Esophagus muscularis mucosa (tissue), 4 donors: ENCODE results near the gene GABRP. TPM values are rescaled to one million over a fixed set of nuclear protein-coding genes. Genes with fewer than 3 reads are reported as not detected.

Experiments
- DNase-seq: peaks from one replicate; pipeline ENCODE4 v3.0.0-alpha.2; 2017; ENCODE audit errors: extremely low spot score
- H3K27ac ChIP-seq, 4 donors: fragments of 200-600 bp; sonication (generic); replicated peaks in 1 of 4; 1 replicate in 3 of 4; 2 replicates in 1 of 4; pipeline ENCODE4 v1.5.1; 2016 to 2019; ENCODE audit warnings: mild to moderate bottlenecking in 1 of 4
- H3K27me3 ChIP-seq, 4 donors: fragments of 200-600 bp; sonication (generic); one replicate each; pipeline versions ENCODE4 v1.5.1 to v1.6.0; 2016 to 2019
- H3K36me3 ChIP-seq, 4 donors: fragments of 200-600 bp; sonication (generic); one replicate each; pipeline ENCODE4 v1.5.1; 2016 to 2019
- H3K4me1 ChIP-seq, 4 donors: fragments of 200-600 bp; sonication (generic); one replicate each; pipeline ENCODE4 v1.5.1; 2016 to 2019
- H3K4me3 ChIP-seq, 4 donors: fragments of 200-600 bp; sonication (generic); 1 replicate in 2 of 4; 2 replicates in 2 of 4; pipeline ENCODE4 v1.5.1; 2016 to 2019; ENCODE audit warnings: mild to moderate bottlenecking in 4 of 4, moderate library complexity in 1 of 4
- H3K9me3 ChIP-seq, 4 donors: fragments of 200-600 bp; sonication (generic); 1 replicate in 3 of 4; 2 replicates in 1 of 4; pipeline ENCODE4 v1.5.1; 2016 to 2019
- CTCF ChIP-seq, 3 experiments: fragments of 200-600 bp in 2 of 3; fragments of 450-650 bp in 1 of 3; sonication (generic) in 2 of 3; IDR thresholded peaks; one replicate each; pipeline ENCODE4 v1.5.1; 2017 to 2019; ENCODE audit warnings: antibody characterized with exemption in 3 of 3, mild to moderate bottlenecking in 2 of 3, moderate library complexity in 1 of 3
- EP300 ChIP-seq: sonication (generic); formaldehyde crosslinking; IDR thresholded peaks from one replicate; pipeline ENCODE4 v1.6.1; 2017; ENCODE audit warnings: antibody characterized with exemption
- POLR2A ChIP-seq: fragments of 450-650 bp; IDR thresholded peaks from one replicate; pipeline ENCODE4 v1.6.1; 2017; ENCODE audit warnings: antibody characterized with exemption, moderate library complexity, mild to moderate bottlenecking, low read depth
- POLR2AphosphoS5 ChIP-seq, 2 donors: sonication (generic); formaldehyde crosslinking; IDR thresholded peaks; one replicate each; pipeline ENCODE4 v1.6.1; 2017; ENCODE audit warnings: antibody characterized with exemption in 2 of 2
- WGBS: methylation state at CpG from one replicate; pipeline ENCODE4 v1.1.5; 2018; 5-methylcytosine and 5-hydroxymethylcytosine counted together
- intact Hi-C: fragments of 100-400 bp; cut with DNase I; formaldehyde crosslinking; loops from one replicate; pipeline ENCODE4 v1.15.1; 2023
- total RNA-seq, 4 donors: library from RNA; depleted of rRNA; stranded (reverse); fragments of >200 nt; gene quantifications; one replicate each; pipeline versions ENCODE4 v1.1.0 to v1.2.1, GENCODE V29; 2016

The GABRP gene
- total RNA-seq, 4 donors from 2014 or later = 0.42 TPM; not detected in 3

- Histone ChIP-seq H3K4me3 (no peak overlapping the region), H3K4me1 (peaks cover 0 to 3% (median 0%) of the 10 kb centered on the region in 4 donors), H3K27ac (no peak overlapping the region), H3K27me3 (peaks cover 0 to 8% (median 0%) of the 10 kb centered on the region in 4 donors), H3K9me3 (no peaks in the 10 kb centered on the region), H3K36me3 (no peaks in the 10 kb centered on the region)
- TF ChIP-seq EP300 (no peak), CTCF (IDR thresholded peaks at IDR 0.05) (no peak), POLR2AphosphoS5 (IDR thresholded peaks at IDR 0.05) (no peak), POLR2A (no peak)
- DNase-seq = no peak
- 89% methylated on average over 15 of the region's 15 CpGs for WGBS
- intact Hi-C loops = no loop called here
Measured at GRCh38 chr5:170771496-170771895, 12.0 kb upstream of the GABRP start.

- peaks cover 0 to 3% (median 0%) of the 10 kb centered on the region in 4 donors for H3K4me1 ChIP-seq
- intact Hi-C loops = no loop called here
- H3K4me3 ChIP-seq = no peak overlapping the region
- no peaks in the 10 kb centered on the region for H3K9me3 ChIP-seq
- no peaks in the 10 kb centered on the region for H3K27me3 ChIP-seq
- no peaks in the 10 kb centered on the region for H3K36me3 ChIP-seq
- WGBS = 90% methylated on average over 10 of the region's 12 CpGs
- no peak for TF ChIP-seq EP300
- TF ChIP-seq POLR2AphosphoS5 (IDR thresholded peaks at IDR 0.05) = no peak
- TF ChIP-seq CTCF (IDR thresholded peaks at IDR 0.05) = no peak
- TF ChIP-seq POLR2A = no peak
- no peak overlapping the region for H3K27ac ChIP-seq
- DNase-seq = no peak
Measured at GRCh38 chr5:170773024-170773985, 10.2 kb upstream of the GABRP start.

GRCh38 chr5:170774831-170775230 lies 8.7 kb upstream of the GABRP start:
- Histone ChIP-seq H3K4me1 (no peaks in the 10 kb centered on the region), H3K4me3 (no peak overlapping the region), H3K9me3 (no peaks in the 10 kb centered on the region), H3K27me3 (no peaks in the 10 kb centered on the region), H3K36me3 (no peaks in the 10 kb centered on the region), H3K27ac (no peak overlapping the region)
- no peak for DNase-seq
- whole genome bisulfite sequencing = 97% methylated on average over 5 of the region's 5 CpGs
- intact Hi-C loops = no loop called here
- no peak for TF ChIP-seq CTCF (IDR thresholded peaks at IDR 0.05)
- no peak for TF ChIP-seq POLR2A
- no peak for TF ChIP-seq EP300
- no peak for TF ChIP-seq POLR2AphosphoS5 (IDR thresholded peaks at IDR 0.05)

GRCh38 chr5:170781946-170782345 lies 1.6 kb upstream of the GABRP start:
- no peak for DNase-seq
- no peaks in the 10 kb centered on the region for H3K9me3 ChIP-seq
- peaks cover 0 to 16% (median 0%) of the 10 kb centered on the region in 4 donors for H3K4me1 ChIP-seq
- no peaks in the 10 kb centered on the region for H3K27me3 ChIP-seq
- H3K4me3 ChIP-seq = no peak overlapping the region
- no peak overlapping the region for H3K27ac ChIP-seq
- TF ChIP-seq EP300 = no peak
- no peaks in the 10 kb centered on the region for H3K36me3 ChIP-seq
- 75% methylated on average over 1 of the region's 1 CpG for WGBS
- intact Hi-C loops = no loop called here

GRCh38 chr5:170782438-170782837 lies 1.1 kb upstream of the GABRP start:
- WGBS = 69% methylated on average over 6 of the region's 6 CpGs
- no peak for DNase-seq

More at GRCh38 chr5:170782438-170782837, 1.1 kb upstream of the GABRP start:
- Histone ChIP-seq H3K36me3 (no peaks in the 10 kb centered on the region), H3K9me3 (no peaks in the 10 kb centered on the region), H3K27ac (no peak overlapping the region), H3K4me1 (peaks cover 0 to 16% (median 0%) of the 10 kb centered on the region in 4 donors), H3K27me3 (no peaks in the 10 kb centered on the region), H3K4me3 (no peak overlapping the region)
- TF ChIP-seq POLR2AphosphoS5 (IDR thresholded peaks at IDR 0.05) = no peak
- no peak for TF ChIP-seq POLR2A
- intact Hi-C loops = no loop called here
